ENCODE results near the gene MTCL3.

Gene MTCL3

DNA sequence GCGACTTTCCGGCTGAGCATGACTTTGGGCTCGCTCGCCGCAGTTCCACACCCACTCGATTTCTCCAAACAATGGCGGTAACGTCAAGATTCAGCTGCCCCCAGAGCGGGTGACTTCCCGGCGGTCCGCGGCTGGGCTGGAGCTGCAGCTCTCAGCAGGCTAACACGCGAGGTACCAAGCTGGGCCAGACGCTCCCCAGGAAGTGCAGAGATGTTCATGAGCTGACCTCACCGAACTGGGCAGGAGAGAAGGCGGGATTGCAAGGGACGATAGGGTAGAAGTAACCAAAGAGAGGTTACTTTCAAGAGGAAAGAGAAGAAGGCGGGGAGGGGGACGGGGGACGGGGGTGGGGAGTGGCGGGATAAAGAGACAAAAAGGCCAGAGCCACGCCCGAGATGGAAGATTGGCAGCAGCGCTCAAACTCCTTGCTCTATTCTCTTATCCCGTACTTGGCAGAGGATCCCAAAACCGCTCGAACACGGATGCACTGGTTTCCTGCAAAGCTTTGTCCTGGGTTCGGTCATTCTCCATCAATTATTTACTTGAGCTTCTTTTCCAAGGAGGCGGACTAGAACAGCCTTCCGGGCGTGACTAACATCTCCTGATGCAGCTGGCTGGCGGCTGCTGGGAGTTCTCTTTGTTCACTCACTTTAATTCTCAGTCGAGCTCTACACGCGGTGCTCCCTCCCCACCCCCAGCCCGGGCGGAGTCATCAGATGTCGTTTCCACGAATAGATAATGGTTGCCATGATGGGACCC lies at the start of gene MTCL3:
Gene MTCL3 (minus strand): TSS at position 626 of the 759 bp plus-strand sequence.
- Histone ChIP-seq H3K36me3 (ENCODE audit: insufficient read depth, low read length) (no peaks in the 10 kb centered on the region), H3K79me2 (replicated peaks; ENCODE audit: insufficient read depth, low read length) (peaks cover 40% of the 10 kb centered on the region), H3K27me3 (ENCODE audit: insufficient read depth, low read depth, low read length) (no peaks in the 10 kb centered on the region), H3K4me3 (ENCODE audit: low read length) (peak within 1 kb of the TSS; percentile 76), H3K9ac (ENCODE audit: low read length) (peak within 1 kb of the TSS; percentile 98), H4K20me1 (ENCODE audit: insufficient read depth) (peaks cover 18% of the 10 kb centered on the region), H3F3A (ENCODE audit: insufficient read depth, low read length, poor library complexity, severe bottlenecking) (peaks cover 19% of the 10 kb centered on the region), H3K27ac (ENCODE audit: low read length) (peak within 1 kb of the TSS; percentile 100), H3K9me2 (ENCODE audit: insufficient read depth, low read length) (no peaks in the 10 kb centered on the region), H3K4me2 (ENCODE audit: low read length) (peak within 1 kb of the TSS; percentile 89), H2AFZ (ENCODE audit: low read depth, low read length) (peak within 1 kb of the TSS; percentile 92), H3K9me3 (ENCODE audit: low read length) (no peaks in the 10 kb centered on the region)
- TF ChIP-seq RAD21 (conservative IDR thresholded peaks at IDR 0.05) = no peak
- TF ChIP-seq POLR2AphosphoS5 (IDR thresholded peaks at IDR 0.05) = peak; percentile 97
- TF ChIP-seq, protein P1, sequence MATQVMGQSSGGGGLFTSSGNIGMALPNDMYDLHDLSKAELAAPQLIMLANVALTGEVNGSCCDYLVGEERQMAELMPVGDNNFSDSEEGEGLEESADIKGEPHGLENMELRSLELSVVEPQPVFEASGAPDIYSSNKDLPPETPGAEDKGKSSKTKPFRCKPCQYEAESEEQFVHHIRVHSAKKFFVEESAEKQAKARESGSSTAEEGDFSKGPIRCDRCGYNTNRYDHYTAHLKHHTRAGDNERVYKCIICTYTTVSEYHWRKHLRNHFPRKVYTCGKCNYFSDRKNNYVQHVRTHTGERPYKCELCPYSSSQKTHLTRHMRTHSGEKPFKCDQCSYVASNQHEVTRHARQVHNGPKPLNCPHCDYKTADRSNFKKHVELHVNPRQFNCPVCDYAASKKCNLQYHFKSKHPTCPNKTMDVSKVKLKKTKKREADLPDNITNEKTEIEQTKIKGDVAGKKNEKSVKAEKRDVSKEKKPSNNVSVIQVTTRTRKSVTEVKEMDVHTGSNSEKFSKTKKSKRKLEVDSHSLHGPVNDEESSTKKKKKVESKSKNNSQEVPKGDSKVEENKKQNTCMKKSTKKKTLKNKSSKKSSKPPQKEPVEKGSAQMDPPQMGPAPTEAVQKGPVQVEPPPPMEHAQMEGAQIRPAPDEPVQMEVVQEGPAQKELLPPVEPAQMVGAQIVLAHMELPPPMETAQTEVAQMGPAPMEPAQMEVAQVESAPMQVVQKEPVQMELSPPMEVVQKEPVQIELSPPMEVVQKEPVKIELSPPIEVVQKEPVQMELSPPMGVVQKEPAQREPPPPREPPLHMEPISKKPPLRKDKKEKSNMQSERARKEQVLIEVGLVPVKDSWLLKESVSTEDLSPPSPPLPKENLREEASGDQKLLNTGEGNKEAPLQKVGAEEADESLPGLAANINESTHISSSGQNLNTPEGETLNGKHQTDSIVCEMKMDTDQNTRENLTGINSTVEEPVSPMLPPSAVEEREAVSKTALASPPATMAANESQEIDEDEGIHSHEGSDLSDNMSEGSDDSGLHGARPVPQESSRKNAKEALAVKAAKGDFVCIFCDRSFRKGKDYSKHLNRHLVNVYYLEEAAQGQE (IDR thresholded peaks at IDR 0.05; ENCODE audit: borderline replicate concordance) = no peak
- peak; percentile 71 for TF ChIP-seq EP300 (conservative IDR thresholded peaks at IDR 0.05; ENCODE audit: poor library complexity, severe bottlenecking)
- TF ChIP-seq, protein P2, sequence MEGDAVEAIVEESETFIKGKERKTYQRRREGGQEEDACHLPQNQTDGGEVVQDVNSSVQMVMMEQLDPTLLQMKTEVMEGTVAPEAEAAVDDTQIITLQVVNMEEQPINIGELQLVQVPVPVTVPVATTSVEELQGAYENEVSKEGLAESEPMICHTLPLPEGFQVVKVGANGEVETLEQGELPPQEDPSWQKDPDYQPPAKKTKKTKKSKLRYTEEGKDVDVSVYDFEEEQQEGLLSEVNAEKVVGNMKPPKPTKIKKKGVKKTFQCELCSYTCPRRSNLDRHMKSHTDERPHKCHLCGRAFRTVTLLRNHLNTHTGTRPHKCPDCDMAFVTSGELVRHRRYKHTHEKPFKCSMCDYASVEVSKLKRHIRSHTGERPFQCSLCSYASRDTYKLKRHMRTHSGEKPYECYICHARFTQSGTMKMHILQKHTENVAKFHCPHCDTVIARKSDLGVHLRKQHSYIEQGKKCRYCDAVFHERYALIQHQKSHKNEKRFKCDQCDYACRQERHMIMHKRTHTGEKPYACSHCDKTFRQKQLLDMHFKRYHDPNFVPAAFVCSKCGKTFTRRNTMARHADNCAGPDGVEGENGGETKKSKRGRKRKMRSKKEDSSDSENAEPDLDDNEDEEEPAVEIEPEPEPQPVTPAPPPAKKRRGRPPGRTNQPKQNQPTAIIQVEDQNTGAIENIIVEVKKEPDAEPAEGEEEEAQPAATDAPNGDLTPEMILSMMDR (IDR thresholded peaks at IDR 0.05; ENCODE audit: poor library complexity, severe bottlenecking) = no peak
- TF ChIP-seq TAF1 (IDR thresholded peaks at IDR 0.05; ENCODE audit: low read depth) = peak; percentile 95
- no peak for TF ChIP-seq EZH2 (IDR thresholded peaks at IDR 0.05; ENCODE audit: borderline replicate concordance, insufficient read depth, low read length, poor library complexity, severe bottlenecking)
- no peak for TF ChIP-seq SMC3 (conservative IDR thresholded peaks at IDR 0.05; ENCODE audit: poor library complexity)
- peak; percentile 58 for TF ChIP-seq MXI1 (conservative IDR thresholded peaks at IDR 0.05; ENCODE audit: poor library complexity, severe bottlenecking)

DNA sequence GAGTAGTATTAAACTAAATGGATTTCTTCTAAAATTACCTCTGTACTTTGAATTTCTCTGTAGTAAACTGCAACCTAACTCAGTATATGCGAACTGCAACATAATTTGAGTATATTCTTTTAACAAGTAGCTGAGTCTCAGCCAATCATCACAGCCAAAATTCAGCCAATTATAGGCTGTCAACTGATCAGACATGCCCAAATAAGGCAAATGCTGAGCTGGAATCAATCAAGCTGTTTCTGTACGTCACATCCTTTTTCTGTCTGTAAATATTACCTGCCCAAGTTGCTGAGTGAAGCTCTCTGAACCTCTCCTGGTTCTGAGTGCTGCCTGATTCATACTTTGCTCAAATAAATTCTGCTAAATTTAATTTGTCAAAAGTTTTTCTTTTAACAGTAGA lies 48.3 kb upstream of the MTCL3 start:
- Histone ChIP-seq H3K4me3 (ENCODE audit: low read length) (no peak overlapping the region), H3K4me2 (ENCODE audit: low read length) (no peak overlapping the region), H3K9me3 (ENCODE audit: low read length) (no peaks in the 10 kb centered on the region), H3K9me2 (ENCODE audit: insufficient read depth, low read length) (no peaks in the 10 kb centered on the region), H2AFZ (ENCODE audit: low read depth, low read length) (no peak overlapping the region), H3K9ac (ENCODE audit: low read length) (no peak overlapping the region), H3K27me3 (ENCODE audit: insufficient read depth, low read depth, low read length) (no peaks in the 10 kb centered on the region), H3F3A (ENCODE audit: insufficient read depth, low read length, poor library complexity, severe bottlenecking) (no peaks in the 10 kb centered on the region), H3K36me3 (ENCODE audit: insufficient read depth, low read length) (no peaks in the 10 kb centered on the region), H4K20me1 (ENCODE audit: insufficient read depth) (no peaks in the 10 kb centered on the region), H3K79me2 (replicated peaks; ENCODE audit: insufficient read depth, low read length) (no peaks in the 10 kb centered on the region), H3K27ac (ENCODE audit: low read length) (no peak overlapping the region)
- TF ChIP-seq, protein P2 (IDR thresholded peaks at IDR 0.05; ENCODE audit: poor library complexity, severe bottlenecking) = no peak
- TF ChIP-seq EP300 (conservative IDR thresholded peaks at IDR 0.05; ENCODE audit: poor library complexity, severe bottlenecking) = no peak
- no peak for TF ChIP-seq RAD21 (conservative IDR thresholded peaks at IDR 0.05)
- TF ChIP-seq EZH2 (IDR thresholded peaks at IDR 0.05; ENCODE audit: borderline replicate concordance, insufficient read depth, low read length, poor library complexity, severe bottlenecking) = no peak
- TF ChIP-seq TAF1 (IDR thresholded peaks at IDR 0.05; ENCODE audit: low read depth) = no peak
- no peak for TF ChIP-seq POLR2AphosphoS5 (IDR thresholded peaks at IDR 0.05)
- no peak for TF ChIP-seq MXI1 (conservative IDR thresholded peaks at IDR 0.05; ENCODE audit: poor library complexity, severe bottlenecking)
- no peak for TF ChIP-seq SMC3 (conservative IDR thresholded peaks at IDR 0.05; ENCODE audit: poor library complexity)
- TF ChIP-seq, protein P1 (IDR thresholded peaks at IDR 0.05; ENCODE audit: borderline replicate concordance) = no peak
